ENCODE data around the gene CADPS.

GRCh38 chr3:62475306-62475705, 399.9 kb downstream of the CADPS start:
- TF ChIP-seq CTCF (conservative IDR thresholded peaks at IDR 0.05; ENCODE audit: low read depth, low read length): no peak
- no peak for TF ChIP-seq EZH2 (IDR thresholded peaks at IDR 0.05; ENCODE audit: low read length, unreplicated experiment)
- no peak for TF ChIP-seq EZH2phosphoT487 (IDR thresholded peaks at IDR 0.05; ENCODE audit: borderline replicate concordance, low read length)
